GF-D8 (cell line): ENCODE measurements around the gene PAPSS1.
"Not testable (repeated sequence)": the region's sequence is repeated elsewhere in the genome, so short reads cannot be mapped to it uniquely, and the experiment has no call there.

Source experiments
- DNase-seq: peaks from one replicate; lab custom pipeline; 2025; lab: John Stamatoyannopoulos, UW

The PAPSS1 gene

GRCh38 chr4:107689912-107690587, 30.0 kb downstream of the PAPSS1 start:
- no peak for DNase-seq

- DNase-seq, result no peak
Observed at GRCh38 chr4:107688421-107688820, 31.6 kb downstream of the PAPSS1 start.

- DNase-seq, result no peak
Observed at GRCh38 chr4:107685740-107686139, 34.3 kb downstream of the PAPSS1 start.

- no peak for DNase-seq
Observed at GRCh38 chr4:107683873-107684272, 36.2 kb downstream of the PAPSS1 start.

- no peak for DNase-seq
Observed at GRCh38 chr4:107682306-107682705, 37.7 kb downstream of the PAPSS1 start.

- no peak for DNase-seq
Observed at GRCh38 chr4:107669068-107669467, 51.0 kb downstream of the PAPSS1 start.

- no peak for DNase-seq
Observed at GRCh38 chr4:107666134-107666533, 53.9 kb downstream of the PAPSS1 start.

GRCh38 chr4:107665001-107665400, 55.0 kb downstream of the PAPSS1 start:
- DNase-seq, result no peak

- DNase-seq, result peak; percentile 78
Observed at GRCh38 chr4:107658400-107659336, 61.4 kb downstream of the PAPSS1 start.

- no peak for DNase-seq
Observed at GRCh38 chr4:107655289-107655688, 64.7 kb downstream of the PAPSS1 start.

GRCh38 chr4:107654694-107655093, 65.3 kb downstream of the PAPSS1 start:
- no peak for DNase-seq

- not testable (repeated sequence) for DNase-seq
Observed at GRCh38 chr4:107651408-107651807, 68.6 kb downstream of the PAPSS1 start.

GRCh38 chr4:107650251-107650650, 69.8 kb downstream of the PAPSS1 start:
- DNase-seq, result no peak

GRCh38 chr4:107648178-107648991, 71.6 kb downstream of the PAPSS1 start:
- no peak for DNase-seq

- DNase-seq, result no peak
Observed at GRCh38 chr4:107647591-107647990, 72.4 kb downstream of the PAPSS1 start.

- no peak for DNase-seq
Observed at GRCh38 chr4:107645604-107646003, 74.4 kb downstream of the PAPSS1 start.

GRCh38 chr4:107643021-107643420, 77.0 kb downstream of the PAPSS1 start:
- DNase-seq, result no peak

GRCh38 chr4:107640878-107641277, 79.2 kb downstream of the PAPSS1 start:
- DNase-seq, result no peak

GRCh38 chr4:107640197-107640596, 79.8 kb downstream of the PAPSS1 start:
- DNase-seq, result no peak

- DNase-seq, result no peak
Observed at GRCh38 chr4:107635735-107636134, 84.3 kb downstream of the PAPSS1 start.

- DNase-seq, result no peak
Observed at GRCh38 chr4:107631560-107631959, 88.5 kb downstream of the PAPSS1 start.

GRCh38 chr4:107630185-107630705, 89.8 kb downstream of the PAPSS1 start:
- no peak for DNase-seq
